Cerebellar nuclear complex (tissue), 1 donor: ENCODE measurements around the gene CRYGS.
"Not testable (repeated sequence)": the region's sequence is repeated elsewhere in the genome, so short reads cannot be mapped to it uniquely, and the experiment has no call there.

ENCODE experiments used
- DNase-seq, 2 experiments: peaks; one replicate each; lab custom pipeline; 2025; lab: John Stamatoyannopoulos, UW

The CRYGS gene

GRCh38 chr3:186519021-186519658 lies 25.0 kb downstream of the CRYGS start:
- DNase-seq, result no peak

GRCh38 chr3:186517218-186517617 lies 27.0 kb downstream of the CRYGS start:
- no peak for DNase-seq

- no peak for DNase-seq
Measured at GRCh38 chr3:186516646-186517045, 27.5 kb downstream of the CRYGS start.

- DNase-seq, result no peak
Measured at GRCh38 chr3:186515125-186515524, 29.1 kb downstream of the CRYGS start.

- DNase-seq, result no peak
Measured at GRCh38 chr3:186514296-186515002, 29.7 kb downstream of the CRYGS start.

- no peak for DNase-seq
Measured at GRCh38 chr3:186513386-186513785, 30.8 kb downstream of the CRYGS start.

GRCh38 chr3:186512570-186513302 lies 31.4 kb downstream of the CRYGS start:
- no peak for DNase-seq

- no peak for DNase-seq
Measured at GRCh38 chr3:186511702-186512101, 32.5 kb downstream of the CRYGS start.

- no peak for DNase-seq
Measured at GRCh38 chr3:186511245-186511644, 32.9 kb downstream of the CRYGS start.

- DNase-seq, result no peak
Measured at GRCh38 chr3:186510374-186511079, 33.7 kb downstream of the CRYGS start.

- DNase-seq, result no peak
Measured at GRCh38 chr3:186509423-186509822, 34.8 kb downstream of the CRYGS start.

GRCh38 chr3:186506857-186507256 lies 37.3 kb downstream of the CRYGS start:
- no peak for DNase-seq

- DNase-seq, result no peak
Measured at GRCh38 chr3:186506191-186506739, 37.9 kb downstream of the CRYGS start.

GRCh38 chr3:186502966-186503712 lies 41.0 kb downstream of the CRYGS start:
- no peak for DNase-seq

- no peak for DNase-seq
Measured at GRCh38 chr3:186502138-186502948, 41.8 kb downstream of the CRYGS start.

GRCh38 chr3:186499949-186500348 lies 44.2 kb downstream of the CRYGS start:
- not testable (repeated sequence) for DNase-seq

- not testable (repeated sequence) for DNase-seq
Measured at GRCh38 chr3:186498022-186498421, 46.2 kb downstream of the CRYGS start.

GRCh38 chr3:186497608-186498007 lies 46.6 kb downstream of the CRYGS start:
- DNase-seq, result no peak

- no peak for DNase-seq
Measured at GRCh38 chr3:186496635-186497034, 47.5 kb downstream of the CRYGS start.

- no peak for DNase-seq
Measured at GRCh38 chr3:186496016-186496415, 48.2 kb downstream of the CRYGS start.
